Neural cell (in vitro differentiated cells): ENCODE data around the gene PRKCD.

Experiments used
- CTCF ChIP-seq: fragments of 450-650 bp; IDR thresholded peaks from 2 replicates; pipeline ENCODE4 v1.5.1; 2014; ENCODE audit warnings: antibody characterized with exemption, mild to moderate bottlenecking, moderate library complexity; ENCODE audit not compliant: poor library complexity, severe bottlenecking
- EZH2 ChIP-seq: fragments of 200-600, 300-800 bp; shearing (Covaris generic), sonication (generic); IDR thresholded peaks from 2 replicates; pipeline ENCODE4 v1.6.1; 2014; ENCODE audit warnings: antibody characterized with exemption, low read length, borderline replicate concordance, mild to moderate bottlenecking; ENCODE audit not compliant: insufficient read depth, poor library complexity, severe bottlenecking
- POLR2AphosphoS5 ChIP-seq: IDR thresholded peaks from 2 replicates; pipeline ENCODE4 v1.6.1; 2012
- REST ChIP-seq: IDR thresholded peaks from 2 replicates; pipeline ENCODE4 v1.6.1; 2012; ENCODE audit warnings: borderline replicate concordance
- TAF1 ChIP-seq: IDR thresholded peaks from 2 replicates; pipeline ENCODE4 v1.6.1; 2012; ENCODE audit warnings: low read depth

- TF ChIP-seq REST (no peak), CTCF (no peak), EZH2 (no peak), POLR2AphosphoS5 (no peak), TAF1 (no peak)
Observed at GRCh38 chr3:53183514-53183913, 22.5 kb downstream of the PRKCD start.
